ENCODE measurements around the gene LZTR1. TPM values are rescaled to one million over a fixed set of nuclear protein-coding genes. Genes with fewer than 3 reads are reported as not detected.

LZTR1 gene
- polyA plus RNA-seq, 2 donors: 21.1 to 39.0 TPM

- peaks cover 6 to 56% of the 10 kb centered on the region in 2 donors for H3K36me3 ChIP-seq (ENCODE audit: control insufficient read depth in 2 of 2, insufficient read depth in 2 of 2, low read length in 1 of 2)
- H3K27ac ChIP-seq (ENCODE audit: low read depth in 2 of 2, low read length in 1 of 2): no peak overlapping the region
- WGBS, 2 donors: 89 to 91% methylated on average over 29 to 30 of the region's 30 CpGs
- H3K9me3 ChIP-seq (ENCODE audit: control insufficient read depth in 2 of 2, insufficient read depth in 1 of 2, low read depth in 1 of 2, low read length in 1 of 2): no peaks in the 10 kb centered on the region
- H3K4me1 ChIP-seq (ENCODE audit: control insufficient read depth in 2 of 2, insufficient read depth in 2 of 2, low read length in 1 of 2): peaks cover 0 to 2% of the 10 kb centered on the region in 2 donors
- no peaks in the 10 kb centered on the region for H3K27me3 ChIP-seq (ENCODE audit: control insufficient read depth in 1 of 2, insufficient read depth in 2 of 2, low read length in 2 of 2)
- no peak overlapping the region for H3K4me3 ChIP-seq (ENCODE audit: low read depth in 1 of 2, low read length in 2 of 2)
Observed at GRCh38 chr22:20994128-20994901, 12.2 kb downstream of the LZTR1 start.

GRCh38 chr22:20994902-20995241 is 12.8 kb downstream of the LZTR1 start:
- no peaks in the 10 kb centered on the region for H3K27me3 ChIP-seq (ENCODE audit: control insufficient read depth in 1 of 2, insufficient read depth in 2 of 2, low read length in 2 of 2)
- peaks cover 0 to 4% of the 10 kb centered on the region in 2 donors for H3K4me1 ChIP-seq (ENCODE audit: control insufficient read depth in 2 of 2, insufficient read depth in 2 of 2, low read length in 1 of 2)
- no peaks in the 10 kb centered on the region for H3K9me3 ChIP-seq (ENCODE audit: control insufficient read depth in 2 of 2, insufficient read depth in 1 of 2, low read depth in 1 of 2, low read length in 1 of 2)
- H3K36me3 ChIP-seq (ENCODE audit: control insufficient read depth in 2 of 2, insufficient read depth in 2 of 2, low read length in 1 of 2): peaks cover 6 to 58% of the 10 kb centered on the region in 2 donors
- no peak overlapping the region for H3K4me3 ChIP-seq (ENCODE audit: low read depth in 1 of 2, low read length in 2 of 2)
- no peak overlapping the region for H3K27ac ChIP-seq (ENCODE audit: low read depth in 2 of 2, low read length in 1 of 2)
- WGBS, 2 donors: 89 to 90% methylated on average over 10 of the region's 10 CpGs

DNA sequence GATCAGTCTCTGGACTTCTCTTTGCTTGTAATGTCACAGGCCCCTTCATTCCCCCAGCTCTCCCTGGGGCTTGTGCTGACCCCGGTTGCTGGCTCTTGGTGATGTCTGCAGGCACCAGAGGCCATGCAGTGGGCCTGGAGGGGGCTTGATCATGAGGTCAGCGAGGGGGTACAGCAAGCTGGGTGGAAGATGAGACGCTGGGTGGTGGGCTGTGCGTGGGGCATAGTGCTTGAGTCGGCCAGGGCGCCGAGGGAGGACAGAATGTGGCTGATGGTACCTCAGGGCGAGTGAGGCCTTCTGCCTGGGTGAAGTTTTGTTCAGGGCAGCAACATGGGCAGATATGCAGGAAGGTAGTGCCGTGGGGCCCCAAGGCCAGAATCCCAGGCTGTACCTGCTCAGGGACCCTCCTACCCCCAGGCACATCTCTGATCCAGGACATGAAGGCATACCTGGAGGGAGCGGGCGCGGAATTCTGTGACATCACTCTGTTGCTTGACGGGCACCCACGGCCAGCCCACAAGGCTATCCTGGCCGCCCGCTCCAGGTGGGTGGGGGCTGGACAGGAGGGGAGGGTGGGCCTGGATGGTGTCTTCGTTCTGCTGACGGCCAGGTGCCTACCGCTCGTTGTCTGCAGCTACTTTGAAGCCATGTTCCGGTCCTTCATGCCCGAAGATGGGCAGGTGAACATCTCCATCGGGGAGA is 13.4 kb downstream of the LZTR1 start:
- 87 to 89% methylated on average over 21 to 23 of the region's 23 CpGs for WGBS, 2 donors
- peaks cover 6 to 55% of the 10 kb centered on the region in 2 donors for H3K36me3 ChIP-seq (ENCODE audit: control insufficient read depth in 2 of 2, insufficient read depth in 2 of 2, low read length in 1 of 2)

GRCh38 chr22:20996031-20996410 is 13.9 kb downstream of the LZTR1 start:
- H3K9me3 ChIP-seq (ENCODE audit: control insufficient read depth in 2 of 2, insufficient read depth in 1 of 2, low read depth in 1 of 2, low read length in 1 of 2): no peaks in the 10 kb centered on the region
- peaks cover 6 to 51% of the 10 kb centered on the region in 2 donors for H3K36me3 ChIP-seq (ENCODE audit: control insufficient read depth in 2 of 2, insufficient read depth in 2 of 2, low read length in 1 of 2)
- H3K27ac ChIP-seq (ENCODE audit: low read depth in 2 of 2, low read length in 1 of 2): no peak overlapping the region
- peaks cover 6 to 14% of the 10 kb centered on the region in 2 donors for H3K4me1 ChIP-seq (ENCODE audit: control insufficient read depth in 2 of 2, insufficient read depth in 2 of 2, low read length in 1 of 2)
- no peaks in the 10 kb centered on the region for H3K27me3 ChIP-seq (ENCODE audit: control insufficient read depth in 1 of 2, insufficient read depth in 2 of 2, low read length in 2 of 2)
- no peak overlapping the region for H3K4me3 ChIP-seq (ENCODE audit: low read depth in 1 of 2, low read length in 2 of 2)
- WGBS, 2 donors: 92 to 93% methylated on average over 5 to 10 of the region's 10 CpGs

More for the DNA sequence above, 13.4 kb downstream of the LZTR1 start:
- Histone ChIP-seq H3K27me3 (ENCODE audit: control insufficient read depth in 1 of 2, insufficient read depth in 2 of 2, low read length in 2 of 2) (no peaks in the 10 kb centered on the region), H3K4me3 (ENCODE audit: low read depth in 1 of 2, low read length in 2 of 2) (no peak overlapping the region), H3K9me3 (ENCODE audit: control insufficient read depth in 2 of 2, insufficient read depth in 1 of 2, low read depth in 1 of 2, low read length in 1 of 2) (no peaks in the 10 kb centered on the region), H3K4me1 (ENCODE audit: control insufficient read depth in 2 of 2, insufficient read depth in 2 of 2, low read length in 1 of 2) (peaks cover 1 to 8% of the 10 kb centered on the region in 2 donors), H3K27ac (ENCODE audit: low read depth in 2 of 2, low read length in 1 of 2) (no peak overlapping the region)

DNA sequence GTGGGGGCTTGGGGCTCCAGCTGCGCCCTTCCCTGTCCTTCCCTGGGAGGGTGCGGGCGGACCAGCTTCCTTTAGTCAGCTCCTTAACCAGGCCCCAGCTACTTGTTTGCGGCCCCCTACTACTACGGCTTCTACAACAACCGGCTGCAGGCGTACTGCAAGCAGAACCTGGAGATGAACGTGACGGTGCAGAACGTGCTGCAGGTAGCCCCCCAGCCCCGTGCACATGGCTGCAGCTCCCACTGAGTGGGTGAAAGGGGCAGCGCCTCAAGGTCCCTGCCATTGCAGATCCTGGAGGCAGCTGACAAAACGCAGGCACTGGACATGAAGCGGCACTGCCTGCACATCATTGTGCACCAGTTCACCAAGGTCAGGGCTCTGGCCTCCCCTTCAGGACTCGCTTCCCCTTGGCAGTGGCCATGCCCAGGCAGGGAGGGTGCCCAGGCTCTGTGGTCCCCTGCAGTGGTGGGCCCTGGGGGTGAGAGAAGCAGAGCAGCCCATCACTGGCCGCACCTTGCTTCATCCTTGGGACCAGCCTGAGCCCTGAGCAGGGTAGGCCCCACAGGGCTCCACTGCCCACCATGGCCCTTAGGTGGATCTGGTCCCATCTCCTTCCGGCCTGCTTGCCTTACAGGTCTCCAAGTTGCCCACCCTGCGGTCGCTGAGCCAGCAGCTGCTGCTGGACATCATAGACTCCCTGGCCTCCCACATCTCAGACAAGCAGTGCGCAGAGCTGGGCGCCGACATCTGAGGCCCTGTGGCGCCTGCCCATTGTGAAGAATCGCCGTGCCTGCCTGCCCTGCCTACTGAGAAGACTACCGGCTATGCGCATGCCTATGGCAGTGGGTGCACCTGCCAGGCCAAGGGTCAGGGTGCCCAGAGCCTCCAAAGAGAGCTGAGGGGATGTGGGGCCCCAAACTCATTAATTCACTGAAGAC is 14.8 kb downstream of the LZTR1 start:
- no peak overlapping the region for H3K4me3 ChIP-seq (ENCODE audit: low read depth in 1 of 2, low read length in 2 of 2)
- H3K36me3 ChIP-seq (ENCODE audit: control insufficient read depth in 2 of 2, insufficient read depth in 2 of 2, low read length in 1 of 2): peaks cover 6 to 43% of the 10 kb centered on the region in 2 donors
- WGBS, 2 donors: 87 to 89% methylated on average over 27 of the region's 27 CpGs
- no peaks in the 10 kb centered on the region for H3K27me3 ChIP-seq (ENCODE audit: control insufficient read depth in 1 of 2, insufficient read depth in 2 of 2, low read length in 2 of 2)
- H3K9me3 ChIP-seq (ENCODE audit: control insufficient read depth in 2 of 2, insufficient read depth in 1 of 2, low read depth in 1 of 2, low read length in 1 of 2): no peaks in the 10 kb centered on the region
- H3K4me1 ChIP-seq (ENCODE audit: control insufficient read depth in 2 of 2, insufficient read depth in 2 of 2, low read length in 1 of 2): peaks cover 6 to 14% of the 10 kb centered on the region in 2 donors
- no peak overlapping the region for H3K27ac ChIP-seq (ENCODE audit: low read depth in 2 of 2, low read length in 1 of 2)

DNA sequence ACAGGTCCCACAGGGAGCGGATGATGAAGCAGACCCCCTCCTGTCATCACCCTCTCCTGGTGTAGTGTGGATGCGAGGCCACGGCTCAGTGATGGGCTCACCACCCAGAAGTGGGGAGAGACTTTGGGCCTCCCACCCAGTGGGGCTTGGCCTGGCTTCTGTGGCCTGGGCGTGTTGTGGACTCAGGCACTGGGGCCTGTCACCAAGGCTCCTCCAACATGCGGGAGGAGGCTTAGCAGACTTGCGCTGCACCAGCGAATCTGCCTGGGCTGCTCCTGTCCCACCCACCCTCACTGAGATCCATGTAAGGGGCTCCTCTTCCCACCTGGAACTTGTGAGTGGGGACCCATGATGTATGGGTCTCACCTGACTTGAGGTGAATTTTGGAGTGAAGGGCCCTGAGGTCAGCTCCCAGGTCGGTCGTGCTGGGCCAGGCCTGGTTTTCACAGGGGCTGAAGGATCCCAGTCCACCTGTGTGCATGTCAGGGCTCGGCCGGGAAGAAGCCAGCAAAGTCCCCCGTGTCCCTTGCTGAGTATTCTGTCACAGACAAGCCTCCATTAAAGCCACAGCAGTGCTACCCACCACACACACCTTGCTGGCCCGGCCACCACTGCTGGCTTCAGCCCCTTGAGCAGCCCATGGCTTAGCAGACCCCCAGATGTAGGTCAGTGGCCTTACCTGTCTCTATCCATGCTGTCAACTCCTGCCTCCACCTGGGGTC is 15.6 kb downstream of the LZTR1 start:
- no peaks in the 10 kb centered on the region for H3K9me3 ChIP-seq (ENCODE audit: control insufficient read depth in 2 of 2, insufficient read depth in 1 of 2, low read depth in 1 of 2, low read length in 1 of 2)
- H3K36me3 ChIP-seq (ENCODE audit: control insufficient read depth in 2 of 2, insufficient read depth in 2 of 2, low read length in 1 of 2): peaks cover 6 to 34% of the 10 kb centered on the region in 2 donors
- H3K27ac ChIP-seq (ENCODE audit: low read depth in 2 of 2, low read length in 1 of 2): no peak overlapping the region
- no peak overlapping the region for H3K4me3 ChIP-seq (ENCODE audit: low read depth in 1 of 2, low read length in 2 of 2)
- H3K27me3 ChIP-seq (ENCODE audit: control insufficient read depth in 1 of 2, insufficient read depth in 2 of 2, low read length in 2 of 2): no peaks in the 10 kb centered on the region
- WGBS, 2 donors: 71 to 81% methylated on average over 13 of the region's 13 CpGs
- H3K4me1 ChIP-seq (ENCODE audit: control insufficient read depth in 2 of 2, insufficient read depth in 2 of 2, low read length in 1 of 2): peaks cover 6 to 14% of the 10 kb centered on the region in 2 donors

DNA sequence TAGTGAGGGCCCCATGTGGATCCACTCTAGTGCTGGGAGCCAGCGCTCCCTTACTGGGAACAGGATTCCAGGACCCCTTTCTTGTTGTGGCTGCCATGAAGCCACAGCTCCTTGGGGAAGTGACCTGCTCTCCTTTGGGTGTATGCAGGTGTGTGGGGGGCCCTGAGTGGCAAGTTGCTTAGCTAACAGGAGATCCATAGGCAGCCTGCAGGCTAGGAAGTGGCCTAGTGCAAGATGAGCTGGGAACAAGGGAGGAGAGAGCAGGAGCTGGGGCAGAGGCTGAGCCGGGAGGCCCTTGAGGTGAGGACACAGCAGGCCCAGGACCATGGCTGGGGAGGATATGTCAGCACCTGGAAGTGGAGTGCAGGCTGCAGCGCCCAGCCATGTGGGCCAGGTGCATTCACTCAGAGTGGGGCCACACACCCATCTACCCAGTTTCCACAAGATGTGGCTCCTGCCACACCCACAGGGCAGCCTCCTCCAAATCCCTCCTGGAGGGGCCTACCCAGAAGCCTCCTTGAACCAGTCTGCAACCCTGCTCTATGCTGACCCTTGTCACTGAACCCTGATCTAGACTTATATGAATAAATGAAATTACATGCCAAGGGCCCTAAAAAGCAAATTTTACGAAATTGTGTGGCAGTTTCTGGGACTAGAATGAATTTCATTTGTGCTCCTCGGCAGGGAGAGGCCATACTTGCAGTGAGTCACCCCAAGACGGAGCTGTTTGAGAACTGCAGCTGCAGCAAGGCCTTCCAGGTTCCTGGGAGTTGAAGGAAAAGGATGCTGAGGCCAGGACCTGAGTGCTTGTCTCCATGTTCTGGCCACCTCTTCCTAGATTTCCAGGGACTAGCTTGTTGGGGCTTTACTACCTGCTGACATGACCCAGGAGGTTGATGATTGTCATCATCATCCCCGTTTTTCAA is 16.6 kb downstream of the LZTR1 start:
- H3K36me3 ChIP-seq (ENCODE audit: control insufficient read depth in 2 of 2, insufficient read depth in 2 of 2, low read length in 1 of 2): peaks cover 5 to 25% of the 10 kb centered on the region in 2 donors
- 56 to 61% methylated on average over 7 of the region's 7 CpGs for WGBS, 2 donors
- no peaks in the 10 kb centered on the region for H3K9me3 ChIP-seq (ENCODE audit: control insufficient read depth in 2 of 2, insufficient read depth in 1 of 2, low read depth in 1 of 2, low read length in 1 of 2)

DNA sequence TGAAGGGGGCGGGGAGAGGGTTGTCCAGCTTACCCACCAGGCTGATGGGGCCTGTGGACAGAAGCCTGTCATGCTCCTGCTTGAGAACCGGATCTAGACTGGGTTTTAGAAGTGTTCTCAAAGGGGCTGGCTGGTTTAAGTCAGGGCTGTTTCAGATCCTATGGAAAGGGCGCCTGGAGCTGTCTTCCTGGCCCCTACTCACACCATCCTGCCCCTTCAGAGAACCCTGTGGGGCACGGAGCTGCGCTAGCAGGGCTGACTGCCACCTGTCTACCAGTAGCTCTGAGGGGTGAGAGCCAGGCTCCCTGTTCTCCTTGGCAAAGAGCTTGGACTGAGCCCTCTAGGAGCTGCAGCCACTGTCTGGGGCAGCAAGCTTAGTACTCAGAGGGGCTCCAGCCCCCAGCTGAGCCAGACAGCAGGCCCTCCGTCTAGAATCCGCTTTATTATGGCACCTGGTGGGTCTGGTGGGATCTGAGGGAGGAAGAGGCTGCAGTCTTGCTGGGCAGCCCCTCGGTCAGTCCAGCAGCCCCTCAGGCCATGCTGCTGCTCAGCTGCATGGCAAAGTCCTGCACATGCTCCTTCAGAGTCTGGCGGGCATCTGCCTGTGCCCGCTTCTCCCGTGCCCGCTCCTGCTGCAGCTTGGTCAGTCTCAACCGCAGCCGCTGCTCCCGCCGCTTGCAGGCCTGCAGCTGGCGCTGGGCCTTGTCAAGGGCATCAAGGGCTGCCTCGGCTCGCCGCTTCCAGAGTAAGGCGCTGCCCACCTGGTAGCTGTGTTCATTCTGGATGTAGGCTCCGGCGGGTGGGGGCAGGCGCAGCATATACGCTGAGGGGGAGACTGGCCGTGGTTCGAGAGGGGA is 17.5 kb downstream of the LZTR1 start:
- H3K27me3 ChIP-seq (ENCODE audit: control insufficient read depth in 1 of 2, insufficient read depth in 2 of 2, low read length in 2 of 2): no peaks in the 10 kb centered on the region
- peak overlapping the region in 1 of 2 donors; percentile 8 for H3K27ac ChIP-seq (ENCODE audit: low read depth in 2 of 2, low read length in 1 of 2)
- peaks cover 3 to 23% of the 10 kb centered on the region in 2 donors for H3K36me3 ChIP-seq (ENCODE audit: control insufficient read depth in 2 of 2, insufficient read depth in 2 of 2, low read length in 1 of 2)
- WGBS, 2 donors: 88 to 92% methylated on average over 26 to 27 of the region's 27 CpGs
- H3K4me1 ChIP-seq (ENCODE audit: control insufficient read depth in 2 of 2, insufficient read depth in 2 of 2, low read length in 1 of 2): peaks cover 6 to 20% of the 10 kb centered on the region in 2 donors
- H3K9me3 ChIP-seq (ENCODE audit: control insufficient read depth in 2 of 2, insufficient read depth in 1 of 2, low read depth in 1 of 2, low read length in 1 of 2): no peaks in the 10 kb centered on the region
- H3K4me3 ChIP-seq (ENCODE audit: low read depth in 1 of 2, low read length in 2 of 2): no peak overlapping the region

More for the DNA sequence above, 16.6 kb downstream of the LZTR1 start:
- Histone ChIP-seq H3K27ac (ENCODE audit: low read depth in 2 of 2, low read length in 1 of 2) (peak overlapping the region in 1 of 2 donors; percentile 14), H3K27me3 (ENCODE audit: control insufficient read depth in 1 of 2, insufficient read depth in 2 of 2, low read length in 2 of 2) (no peaks in the 10 kb centered on the region), H3K4me3 (ENCODE audit: low read depth in 1 of 2, low read length in 2 of 2) (no peak overlapping the region), H3K4me1 (ENCODE audit: control insufficient read depth in 2 of 2, insufficient read depth in 2 of 2, low read length in 1 of 2) (peaks cover 6 to 18% of the 10 kb centered on the region in 2 donors)
